ENCODE measurements around the gene GHSR. TPM values are rescaled to one million over a fixed set of nuclear protein-coding genes. Genes with fewer than 3 reads are reported as not detected.

GHSR gene
- total and polyA plus RNA-seq, 8 donors: 0.22 to 0.85 (median 0.25) TPM; not detected in 4

- ATAC-seq (no peak), FAIRE-seq (no peak), DNase-seq (no peak)
- no peaks in the 10 kb centered on the region for H3K4me1 ChIP-seq
- H3K9me3 ChIP-seq: no peaks in the 10 kb centered on the region
- H3K36me3 ChIP-seq: no peaks in the 10 kb centered on the region
- H3K27me3 ChIP-seq: no peaks in the 10 kb centered on the region
- no peak overlapping the region for H3K4me3 ChIP-seq
- no peak for TF ChIP-seq CTCF (IDR thresholded peaks at IDR 0.05)
- intact Hi-C loops (cut with DNase I): no loop called here
- no peak overlapping the region for H3K27ac ChIP-seq
- WGBS, 2 donors: 80 to 87% methylated on average over 5 of the region's 5 CpGs
Observed at GRCh38 chr3:172475703-172476102, 27.4 kb upstream of the GHSR start.

GRCh38 chr3:172471903-172472302 is 23.6 kb upstream of the GHSR start:
- DNase-seq: no peak
- TF ChIP-seq CTCF (IDR thresholded peaks at IDR 0.05): no peak
- Histone ChIP-seq H3K9me3 (no peaks in the 10 kb centered on the region), H3K36me3 (no peaks in the 10 kb centered on the region), H3K4me3 (no peak overlapping the region), H3K4me1 (no peaks in the 10 kb centered on the region), H3K27me3 (no peaks in the 10 kb centered on the region), H3K27ac (no peak overlapping the region)
- FAIRE-seq: no peak
- no peak for ATAC-seq
- 53 to 57% methylated on average over 1 of the region's 1 CpG for WGBS, 2 donors
- intact Hi-C loops (cut with DNase I): no loop called here

- no peaks in the 10 kb centered on the region for H3K36me3 ChIP-seq
- H3K4me1 ChIP-seq: no peaks in the 10 kb centered on the region
- H3K27ac ChIP-seq: no peak overlapping the region
- no peak overlapping the region for H3K4me3 ChIP-seq
- DNase-seq: no peak
- WGBS, 2 donors: 88 to 94% methylated on average over 1 of the region's 1 CpG
- TF ChIP-seq CTCF (IDR thresholded peaks at IDR 0.05): no peak
- H3K27me3 ChIP-seq: no peaks in the 10 kb centered on the region
- no peaks in the 10 kb centered on the region for H3K9me3 ChIP-seq
- intact Hi-C loops (cut with DNase I): no loop called here
- no peak for FAIRE-seq
- ATAC-seq: no peak
Observed at GRCh38 chr3:172470588-172470987, 22.3 kb upstream of the GHSR start.

GRCh38 chr3:172467170-172467824 is 19.0 kb upstream of the GHSR start:
- Histone ChIP-seq H3K27me3 (no peaks in the 10 kb centered on the region), H3K4me3 (no peak overlapping the region), H3K4me1 (no peaks in the 10 kb centered on the region), H3K27ac (no peak overlapping the region), H3K9me3 (no peaks in the 10 kb centered on the region), H3K36me3 (no peaks in the 10 kb centered on the region)
- FAIRE-seq (no peak), DNase-seq (no peak), ATAC-seq (peak in 2 of 4 donors; percentile 62 to 69)
- intact Hi-C loops (cut with DNase I): no loop called here
- no peak for TF ChIP-seq CTCF (IDR thresholded peaks at IDR 0.05)
- WGBS, 2 donors: 66 to 86% methylated on average over 2 of the region's 2 CpGs

- no peaks in the 10 kb centered on the region for H3K9me3 ChIP-seq
- ATAC-seq (no peak), DNase-seq (no peak), FAIRE-seq (no peak)
- no peak for TF ChIP-seq CTCF (IDR thresholded peaks at IDR 0.05)
- no peak overlapping the region for H3K27ac ChIP-seq
- no peaks in the 10 kb centered on the region for H3K27me3 ChIP-seq
- WGBS, 2 donors: 75 to 84% methylated on average over 4 of the region's 4 CpGs
- no peaks in the 10 kb centered on the region for H3K4me1 ChIP-seq
- no peaks in the 10 kb centered on the region for H3K36me3 ChIP-seq
- H3K4me3 ChIP-seq: no peak overlapping the region
- intact Hi-C loops (cut with DNase I): no loop called here
Observed at GRCh38 chr3:172466553-172467130, 18.4 kb upstream of the GHSR start.

Data from pancreas (tissue), 10 donors.